T-helper 17 cell (primary cell): ENCODE results near the gene ABCA1. TPM values are rescaled to one million over a fixed set of nuclear protein-coding genes. Genes with fewer than 3 reads are reported as not detected.

ENCODE experiments used
- ATAC-seq: fragments of 150-1000 bp; cut with Tn5 transposase; 2 replicates; pipeline ENCODE4 v1.10.0; 2021; ENCODE audit warnings: mild to moderate bottlenecking, moderate library complexity
- DNase-seq, 3 donors: peaks; one replicate each; pipeline versions ENCODE4 v3.0.0 to v3.0.0-alpha.2; 2020 to 2021
- H3K9me3 ChIP-seq: one replicate; pipeline ENCODE4 v1.7.0; 2013; ENCODE audit warnings: low read length, mild to moderate bottlenecking; ENCODE audit not compliant: control insufficient read depth, poor library complexity, severe bottlenecking
- H3K27ac Mint-ChIP-seq: one replicate; pipeline ENCODE4 v1.8.0; 2022; ENCODE audit warnings: mild to moderate bottlenecking, moderate library complexity, mixed read lengths
- H3K27me3 Mint-ChIP-seq: one replicate; pipeline ENCODE4 v1.8.0; 2022; ENCODE audit warnings: mixed read lengths
- H3K36me3 Mint-ChIP-seq: one replicate; pipeline ENCODE4 v1.8.0; 2022; ENCODE audit warnings: low read depth, mixed read lengths
- H3K4me1 Mint-ChIP-seq: one replicate; pipeline ENCODE4 v1.8.0; 2022; ENCODE audit warnings: mild to moderate bottlenecking, mixed read lengths
- H3K4me3 Mint-ChIP-seq: one replicate; pipeline ENCODE4 v1.8.0; 2022; ENCODE audit warnings: mild to moderate bottlenecking, moderate library complexity, mixed read lengths
- total RNA-seq, 4 donors: library from RNA in 2 of 4; stranded (reverse) in 2 of 4; gene quantifications; one replicate each; pipeline ENCODE4 v1.2.3 and lab custom pipeline; 2022 to 2026

The ABCA1 gene
- total RNA-seq, 2 donors from 2014 or later: 16.0 to 18.9 TPM

DNA sequence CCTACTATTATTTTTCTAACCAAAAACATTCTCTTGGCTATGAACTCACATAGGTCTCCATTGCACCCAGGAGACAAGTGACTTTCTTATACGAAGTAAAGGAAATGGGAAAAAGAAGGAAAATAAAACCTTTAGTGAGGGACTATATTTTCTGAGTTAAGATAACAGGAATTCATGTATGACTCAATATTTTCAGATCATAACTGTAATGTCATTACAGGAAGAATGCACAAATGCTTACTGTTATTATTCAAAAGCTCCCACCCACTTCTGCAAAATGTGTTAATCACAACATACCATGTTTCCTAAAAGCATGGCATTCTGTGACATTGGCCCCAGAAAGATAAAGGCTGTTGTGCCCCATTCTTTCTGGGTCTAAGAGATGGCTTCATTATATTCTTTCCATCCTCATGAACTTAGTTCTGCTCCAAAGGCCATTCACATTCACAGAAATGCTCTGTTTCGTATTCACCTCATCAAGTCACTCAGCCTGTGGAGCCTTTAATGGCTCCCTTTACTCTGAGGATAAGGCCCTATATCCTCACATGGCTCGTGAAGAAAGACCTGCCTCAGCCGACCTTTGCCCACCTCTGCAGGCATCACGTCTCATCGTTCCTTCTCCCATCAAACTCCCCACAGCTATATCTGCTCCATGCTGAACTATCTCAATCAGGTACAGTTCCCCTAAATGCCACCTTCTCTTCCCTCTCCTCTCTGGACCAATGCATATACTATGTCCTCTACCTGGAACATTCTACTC is 77.0 kb downstream of the ABCA1 start:
- no peaks in the 10 kb centered on the region for H3K9me3 ChIP-seq
- H3K36me3 Mint-ChIP-seq: peaks cover 4% of the 10 kb centered on the region
- H3K27me3 Mint-ChIP-seq: no peaks in the 10 kb centered on the region
- peaks cover 5% of the 10 kb centered on the region for H3K4me1 Mint-ChIP-seq
- DNase-seq (no peak), ATAC-seq (no peak)
- H3K4me3 Mint-ChIP-seq: no peak overlapping the region
- no peak overlapping the region for H3K27ac Mint-ChIP-seq

DNA sequence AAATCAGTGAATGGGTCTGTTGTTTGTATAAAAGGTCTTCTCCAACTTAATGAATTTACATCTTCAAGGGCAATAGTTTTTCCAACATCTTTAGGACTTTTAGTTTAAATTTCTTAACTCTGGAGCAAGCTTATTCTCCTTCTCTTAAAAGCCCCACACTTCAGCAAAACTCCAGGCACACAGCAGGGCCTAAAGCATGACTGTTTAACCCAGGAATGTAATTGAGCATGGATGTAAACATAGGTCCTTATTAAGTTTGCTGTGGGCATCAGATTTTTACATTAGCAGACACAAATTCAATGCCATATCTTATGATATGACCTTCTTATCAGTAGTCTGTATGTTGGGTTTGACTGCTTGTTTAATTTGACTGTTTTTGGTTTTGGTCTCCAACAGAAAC is 78.9 kb downstream of the ABCA1 start:
- no peak for DNase-seq
- peaks cover 3% of the 10 kb centered on the region for H3K4me1 Mint-ChIP-seq
- H3K27me3 Mint-ChIP-seq: no peaks in the 10 kb centered on the region
- H3K27ac Mint-ChIP-seq: no peak overlapping the region
- no peak overlapping the region for H3K4me3 Mint-ChIP-seq
- H3K9me3 ChIP-seq: no peaks in the 10 kb centered on the region
- ATAC-seq: no peak
- peaks cover 6% of the 10 kb centered on the region for H3K36me3 Mint-ChIP-seq

DNA sequence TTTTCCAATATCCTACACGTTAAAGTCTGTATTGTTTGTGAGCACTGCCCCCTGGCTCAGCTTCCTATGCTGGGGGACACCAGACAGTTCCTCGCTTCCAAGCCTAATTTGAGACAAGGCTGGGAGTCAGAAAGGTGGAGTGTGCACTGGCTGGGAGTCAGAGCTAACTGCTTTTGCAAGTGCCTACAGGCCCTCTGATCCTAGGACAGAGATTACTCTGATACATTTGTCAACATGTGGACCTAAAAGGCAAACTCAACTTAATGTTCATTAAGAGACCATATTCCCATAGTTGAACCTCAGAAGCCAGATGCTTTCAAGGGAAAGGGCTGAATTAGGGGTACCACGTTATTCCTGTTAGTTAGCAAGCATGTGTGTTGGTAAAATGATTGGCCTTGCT is 83.2 kb downstream of the ABCA1 start:
- no peaks in the 10 kb centered on the region for H3K4me1 Mint-ChIP-seq
- H3K27ac Mint-ChIP-seq: no peak overlapping the region
- H3K27me3 Mint-ChIP-seq: no peaks in the 10 kb centered on the region
- DNase-seq: no peak
- no peaks in the 10 kb centered on the region for H3K9me3 ChIP-seq
- H3K36me3 Mint-ChIP-seq: peaks cover 12% of the 10 kb centered on the region
- ATAC-seq: no peak
- no peak overlapping the region for H3K4me3 Mint-ChIP-seq

DNA sequence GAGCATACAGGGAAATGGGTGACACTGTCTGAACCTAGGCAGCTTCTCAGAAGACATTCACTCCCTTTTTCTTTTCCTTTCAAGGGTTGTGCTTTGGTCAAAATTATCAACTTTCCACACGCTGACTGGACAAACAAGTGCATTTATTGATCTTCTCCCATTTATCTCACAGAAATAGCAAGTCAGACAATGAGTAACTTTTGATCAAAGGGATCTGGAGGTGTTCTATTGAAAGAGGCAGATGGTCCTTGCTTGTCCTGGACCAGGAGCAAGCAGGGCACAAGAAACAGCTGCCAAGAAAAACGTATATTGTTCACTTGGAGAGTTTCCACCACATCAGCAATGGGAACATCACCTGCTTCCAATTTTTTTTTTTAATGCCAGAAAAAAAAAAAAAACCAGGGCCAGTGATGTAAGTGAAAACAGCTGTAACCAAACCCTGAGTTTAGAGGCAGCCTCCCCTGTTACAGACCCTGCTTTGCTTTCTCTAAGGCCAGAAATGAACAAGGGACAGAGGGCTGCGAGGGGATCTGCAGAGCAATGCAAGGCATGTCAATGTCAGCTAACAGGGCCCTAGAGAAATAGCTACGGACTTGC is 84.2 kb downstream of the ABCA1 start:
- peak overlapping the region; percentile 1 for H3K27ac Mint-ChIP-seq
- peaks cover 12% of the 10 kb centered on the region for H3K36me3 Mint-ChIP-seq
- no peaks in the 10 kb centered on the region for H3K27me3 Mint-ChIP-seq
- no peak for DNase-seq
- H3K4me3 Mint-ChIP-seq: no peak overlapping the region
- no peaks in the 10 kb centered on the region for H3K9me3 ChIP-seq
- no peak for ATAC-seq
- H3K4me1 Mint-ChIP-seq: no peaks in the 10 kb centered on the region

DNA sequence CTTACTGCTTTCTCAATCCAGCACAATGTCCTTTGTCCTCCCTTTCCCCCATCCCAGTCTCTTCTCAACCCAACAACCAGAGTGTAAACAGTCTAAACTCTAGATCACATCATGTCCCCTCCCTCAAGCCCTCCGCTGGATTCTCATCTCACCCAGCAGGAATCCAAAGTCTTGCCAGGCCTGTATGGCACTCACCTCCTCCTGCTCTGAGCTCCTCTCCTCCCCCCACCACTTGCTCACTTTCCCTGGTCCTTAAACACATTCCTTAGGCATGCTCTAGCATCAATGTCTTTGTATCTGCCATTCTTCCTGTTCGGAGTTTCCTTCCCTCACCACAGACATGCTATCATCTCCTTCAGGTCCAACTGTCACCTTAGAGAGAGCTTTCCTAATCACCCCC is 85.3 kb downstream of the ABCA1 start:
- Mint-ChIP-seq H3K4me3 (no peak overlapping the region), H3K27ac (no peak overlapping the region), H3K36me3 (peaks cover 12% of the 10 kb centered on the region), H3K4me1 (no peaks in the 10 kb centered on the region), H3K27me3 (no peaks in the 10 kb centered on the region)
- no peak for ATAC-seq
- DNase-seq: no peak
- no peaks in the 10 kb centered on the region for H3K9me3 ChIP-seq

DNA sequence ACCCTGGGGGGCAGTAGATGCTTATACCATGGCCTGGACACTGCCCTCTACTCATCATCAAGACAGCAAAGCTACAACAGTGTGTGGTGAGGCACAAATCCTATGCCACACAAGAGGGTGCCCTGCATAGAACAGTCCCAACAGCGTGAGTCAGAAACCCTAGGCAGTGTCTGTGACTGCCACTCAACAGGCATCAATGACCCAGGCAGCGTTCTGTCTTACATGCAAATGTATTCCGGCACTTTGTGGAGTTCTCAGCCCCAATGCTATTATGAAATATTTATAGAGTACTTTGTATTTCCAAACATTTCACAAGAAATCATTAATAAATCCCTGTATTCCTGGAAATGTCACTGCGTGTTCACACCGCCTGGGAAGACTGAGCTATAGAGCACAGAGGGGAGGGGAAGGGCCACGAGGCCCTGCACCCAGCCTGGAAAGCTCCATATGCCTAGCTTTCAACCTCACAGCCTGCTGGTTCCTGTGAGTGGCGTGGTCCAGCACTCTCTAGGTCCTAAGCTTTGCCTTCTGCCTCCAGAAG is 86.3 kb downstream of the ABCA1 start:
- ATAC-seq: no peak
- DNase-seq: no peak
- Mint-ChIP-seq H3K27me3 (no peaks in the 10 kb centered on the region), H3K36me3 (peaks cover 12% of the 10 kb centered on the region), H3K27ac (no peak overlapping the region), H3K4me1 (peaks cover 5% of the 10 kb centered on the region), H3K4me3 (no peak overlapping the region)
- H3K9me3 ChIP-seq: no peaks in the 10 kb centered on the region

DNA sequence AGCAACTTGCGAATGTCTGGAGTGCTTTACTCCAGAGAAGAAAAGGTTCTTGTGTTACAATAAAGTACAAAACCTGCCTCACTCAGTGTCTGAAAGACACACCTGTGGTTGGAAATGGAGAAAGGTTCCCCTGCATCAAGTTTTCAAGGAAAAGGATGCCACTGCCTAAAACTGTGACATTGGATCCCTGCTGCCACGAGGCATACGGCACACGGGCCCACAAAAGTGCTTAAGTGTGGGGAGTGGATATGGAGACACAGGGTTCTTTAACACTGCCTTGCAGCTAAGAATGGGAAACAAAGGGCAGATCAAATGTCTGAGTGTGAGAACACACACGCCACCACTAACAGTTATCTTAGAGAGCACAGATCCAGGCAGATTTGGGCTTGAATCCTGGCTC is 89.0 kb downstream of the ABCA1 start:
- H3K27me3 Mint-ChIP-seq: no peaks in the 10 kb centered on the region
- no peak for DNase-seq
- H3K4me3 Mint-ChIP-seq: no peak overlapping the region
- ATAC-seq: no peak
- no peak overlapping the region for H3K27ac Mint-ChIP-seq
- H3K4me1 Mint-ChIP-seq: peaks cover 10% of the 10 kb centered on the region
- H3K36me3 Mint-ChIP-seq: peaks cover 13% of the 10 kb centered on the region
- H3K9me3 ChIP-seq: no peaks in the 10 kb centered on the region

DNA sequence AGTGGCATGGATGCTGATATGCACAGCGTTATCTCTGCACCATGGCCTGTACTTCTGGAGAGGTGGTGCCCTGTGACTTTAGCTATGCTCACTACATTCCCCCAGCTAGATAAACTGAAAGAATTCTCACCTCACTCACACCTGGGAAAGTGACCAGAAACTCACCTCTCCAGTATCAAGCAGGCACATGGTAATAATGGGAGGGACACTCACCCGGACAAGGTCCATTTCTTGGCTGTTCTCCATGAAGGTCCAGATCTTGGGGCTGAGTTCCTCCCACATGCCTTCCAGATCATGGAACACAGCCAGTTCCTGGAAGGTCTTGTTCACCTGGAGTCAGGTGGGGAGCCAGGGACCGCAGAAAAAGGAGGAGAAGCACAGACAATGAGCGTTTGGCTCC is 91.2 kb downstream of the ABCA1 start:
- ATAC-seq (no peak), DNase-seq (no peak)
- H3K27ac Mint-ChIP-seq: no peak overlapping the region
- no peak overlapping the region for H3K4me3 Mint-ChIP-seq
- H3K4me1 Mint-ChIP-seq: peaks cover 10% of the 10 kb centered on the region
- H3K9me3 ChIP-seq: no peaks in the 10 kb centered on the region
- H3K27me3 Mint-ChIP-seq: no peaks in the 10 kb centered on the region
- H3K36me3 Mint-ChIP-seq: peaks cover 5% of the 10 kb centered on the region

DNA sequence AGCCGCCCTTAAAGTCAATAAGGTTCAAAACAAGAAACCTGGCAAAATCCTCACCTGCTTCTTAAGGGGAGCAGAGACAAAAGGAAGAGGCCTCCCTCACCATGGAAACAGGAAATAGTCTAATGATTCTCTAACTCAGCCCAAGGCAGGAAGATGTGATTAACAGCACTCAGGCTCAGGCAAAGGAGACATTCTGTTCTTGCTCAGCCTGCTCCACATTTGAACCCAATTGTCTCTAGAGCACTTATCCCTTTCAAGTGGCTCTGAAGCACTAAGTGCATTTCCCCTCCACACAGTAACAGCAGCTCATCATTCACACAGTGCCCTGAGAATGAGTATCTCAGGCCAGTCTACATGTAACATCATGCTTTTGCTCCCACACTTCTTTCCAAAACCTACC is 91.7 kb downstream of the ABCA1 start:
- Mint-ChIP-seq H3K4me3 (no peak overlapping the region), H3K27me3 (no peaks in the 10 kb centered on the region), H3K27ac (peak overlapping the region; percentile 21), H3K36me3 (peaks cover 5% of the 10 kb centered on the region), H3K4me1 (peaks cover 10% of the 10 kb centered on the region)
- DNase-seq (no peak), ATAC-seq (no peak)
- H3K9me3 ChIP-seq: no peaks in the 10 kb centered on the region

DNA sequence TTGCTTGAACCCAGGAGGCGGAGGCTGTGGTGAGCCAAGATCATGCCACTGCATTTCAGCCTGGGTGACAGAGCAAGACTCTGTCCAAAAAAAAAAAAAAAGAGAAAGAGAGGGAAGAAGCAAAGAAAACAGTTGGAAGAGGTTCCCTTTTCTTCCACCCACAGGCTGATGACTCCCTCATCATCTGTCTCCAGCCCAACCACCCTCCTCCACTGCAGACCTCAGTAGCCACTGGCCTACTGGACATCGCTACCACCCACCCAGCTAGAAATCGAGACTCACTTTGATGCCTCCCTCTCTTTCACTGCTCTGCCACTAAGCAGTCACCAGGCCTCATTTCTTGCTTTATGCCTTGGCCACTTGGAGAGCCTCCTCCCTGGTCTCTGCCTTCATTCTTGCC is 92.8 kb downstream of the ABCA1 start:
- peaks cover 6% of the 10 kb centered on the region for H3K36me3 Mint-ChIP-seq
- H3K9me3 ChIP-seq: no peaks in the 10 kb centered on the region
- ATAC-seq (no peak), DNase-seq (no peak)
- H3K27me3 Mint-ChIP-seq: no peaks in the 10 kb centered on the region
- H3K4me3 Mint-ChIP-seq: no peak overlapping the region
- H3K4me1 Mint-ChIP-seq: peaks cover 10% of the 10 kb centered on the region
- peak overlapping the region; percentile 21 for H3K27ac Mint-ChIP-seq

DNA sequence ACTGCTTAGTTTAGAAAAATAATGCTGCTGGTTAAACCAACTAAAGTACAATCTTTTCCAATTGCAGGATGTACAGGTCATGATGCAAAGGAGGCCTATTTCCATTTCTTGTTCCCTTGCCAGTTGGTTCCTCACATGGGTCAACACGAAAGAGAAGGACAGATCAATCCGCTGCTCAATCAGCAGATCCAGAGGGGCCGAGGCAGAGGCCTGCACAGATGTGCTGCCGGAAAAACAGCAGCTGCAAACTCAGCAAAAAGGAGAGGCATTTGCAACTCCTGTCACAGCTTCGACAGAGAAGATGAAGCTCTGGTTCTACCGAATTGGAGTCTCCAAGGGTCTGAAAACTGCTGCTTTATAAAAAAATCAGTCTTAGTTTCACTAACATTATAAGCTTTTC is 94.3 kb downstream of the ABCA1 start:
- DNase-seq: no peak
- ATAC-seq: no peak
- peaks cover 12% of the 10 kb centered on the region for H3K36me3 Mint-ChIP-seq

DNA sequence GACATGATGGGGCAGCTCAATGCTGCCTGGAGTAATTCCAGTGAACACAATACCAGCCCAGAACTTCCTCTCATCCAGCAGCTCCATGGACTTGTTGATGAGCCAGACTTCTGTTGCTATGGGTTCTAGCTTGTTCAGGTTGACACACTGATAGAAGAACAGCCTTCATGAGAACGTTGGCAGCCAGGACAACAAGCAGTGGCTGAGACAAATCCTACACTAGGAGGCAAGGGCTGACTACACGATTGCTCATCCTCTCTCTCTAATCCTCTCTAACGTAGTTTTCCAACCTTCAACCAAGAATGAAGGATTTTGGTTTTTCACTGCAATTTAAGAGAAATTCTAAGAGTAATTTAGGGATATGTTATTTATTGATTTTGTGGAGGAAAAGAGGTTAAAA is 96.3 kb downstream of the ABCA1 start:
- H3K4me1 Mint-ChIP-seq: peaks cover 5% of the 10 kb centered on the region
- H3K36me3 Mint-ChIP-seq: peaks cover 16% of the 10 kb centered on the region
- DNase-seq (no peak), ATAC-seq (no peak)
- H3K27me3 Mint-ChIP-seq: no peaks in the 10 kb centered on the region
- H3K9me3 ChIP-seq: no peaks in the 10 kb centered on the region
- H3K4me3 Mint-ChIP-seq: no peak overlapping the region
- H3K27ac Mint-ChIP-seq: no peak overlapping the region

More for the DNA sequence above, 94.3 kb downstream of the ABCA1 start:
- Mint-ChIP-seq H3K27me3 (no peaks in the 10 kb centered on the region), H3K4me3 (no peak overlapping the region), H3K27ac (peak overlapping the region; percentile 24), H3K4me1 (peaks cover 10% of the 10 kb centered on the region)
- H3K9me3 ChIP-seq: no peaks in the 10 kb centered on the region

DNA sequence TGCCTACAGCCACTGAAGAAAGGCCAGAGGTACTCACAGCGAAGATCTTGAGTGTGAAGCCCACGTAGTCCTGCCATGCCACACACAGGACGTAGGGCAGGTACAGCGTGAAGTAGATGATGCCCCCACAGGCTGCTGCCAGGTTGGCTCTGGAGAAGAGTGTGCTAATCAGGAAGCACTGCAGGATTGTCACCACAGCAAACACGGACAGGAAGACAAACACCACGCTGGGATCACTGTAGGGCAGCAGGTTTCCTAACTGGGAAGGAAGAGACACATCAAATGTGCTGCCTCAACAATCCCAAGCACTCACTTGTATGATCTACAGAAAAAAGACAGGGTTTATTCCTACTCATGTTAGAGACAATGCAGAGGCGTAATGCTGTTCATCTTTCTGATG is 101.0 kb downstream of the ABCA1 start:
- Mint-ChIP-seq H3K27ac (no peak overlapping the region), H3K36me3 (peaks cover 24% of the 10 kb centered on the region), H3K4me3 (no peak overlapping the region), H3K4me1 (no peaks in the 10 kb centered on the region), H3K27me3 (no peaks in the 10 kb centered on the region)
- DNase-seq (no peak), ATAC-seq (no peak)
- no peaks in the 10 kb centered on the region for H3K9me3 ChIP-seq
